HepG2 (cell line): ENCODE data around the gene HAX1. TPM values are rescaled to one million over a fixed set of nuclear protein-coding genes. Genes with fewer than 3 reads are reported as not detected.

Experiments used
- AHDC1 ChIP-seq: sonication (generic); formaldehyde crosslinking; IDR thresholded peaks from 2 replicates; pipeline ENCODE4 v1.5.1; 2020; ENCODE audit warnings: mild to moderate bottlenecking, missing genetic modification reagents, borderline replicate concordance
- ARID5B ChIP-seq: IDR thresholded peaks from 2 replicates; pipeline ENCODE4 v1.4.0; 2020; ENCODE audit warnings: mild to moderate bottlenecking, missing genetic modification reagents
- CBFB ChIP-seq: sonication (generic); formaldehyde crosslinking; IDR thresholded peaks from 2 replicates; pipeline ENCODE4 v1.4.0; 2020; ENCODE audit warnings: missing genetic modification reagents
- FOXA3 ChIP-seq: IDR thresholded peaks from 2 replicates; pipeline ENCODE4 v1.6.1; 2016; ENCODE audit warnings: missing genetic modification reagents, missing compliant biosample characterization
- HMG20A ChIP-seq: IDR thresholded peaks from 2 replicates; pipeline ENCODE4 v1.6.1; 2016; ENCODE audit warnings: borderline replicate concordance
- KLF6 ChIP-seq: IDR thresholded peaks from 2 replicates; pipeline ENCODE4 v1.8.0; 2016; ENCODE audit warnings: missing biosample characterization, missing genetic modification reagents
- MLLT10 ChIP-seq: sonication (generic); formaldehyde crosslinking; IDR thresholded peaks from 2 replicates; pipeline ENCODE4 v1.4.0; 2020; ENCODE audit warnings: missing genetic modification reagents
- NKX3-1 ChIP-seq: sonication (generic); formaldehyde crosslinking; IDR thresholded peaks from 2 replicates; pipeline ENCODE4 v1.5.0; 2020; ENCODE audit warnings: missing genetic modification reagents
- PPARG ChIP-seq: conservative IDR thresholded peaks from 2 replicates; pipeline ENCODE4 v1.6.1; 2016; ENCODE audit warnings: missing biosample characterization, missing genetic modification reagents
- RARA ChIP-seq: IDR thresholded peaks from 2 replicates; pipeline ENCODE4 v1.6.1; 2016; ENCODE audit warnings: missing genetic modification reagents, missing compliant biosample characterization
- TARDBP ChIP-seq: sonication (generic); formaldehyde crosslinking; IDR thresholded peaks from 2 replicates; pipeline ENCODE4 v1.8.0; 2022; ENCODE audit warnings: mild to moderate bottlenecking, missing genetic modification reagents
- TFAP4 ChIP-seq: sonication (generic); IDR thresholded peaks from 2 replicates; pipeline ENCODE4 v1.6.1; 2016; ENCODE audit warnings: low read depth, borderline replicate concordance
- ZBTB43 ChIP-seq: sonication (generic); formaldehyde crosslinking; conservative IDR thresholded peaks from 2 replicates; pipeline ENCODE4 v1.4.0; 2020; ENCODE audit warnings: missing genetic modification reagents
- ZFX ChIP-seq: sonication (generic); formaldehyde crosslinking; IDR thresholded peaks from 2 replicates; pipeline ENCODE4 v1.4.0; 2020; ENCODE audit warnings: mild to moderate bottlenecking, low read depth, missing genetic modification reagents, moderate library complexity
- ZMAT3 ChIP-seq: sonication (generic); formaldehyde crosslinking; conservative IDR thresholded peaks from 2 replicates; pipeline ENCODE4 v1.7.0; 2021; ENCODE audit warnings: missing genetic modification reagents
- ZNF816 ChIP-seq: sonication (generic); formaldehyde crosslinking; IDR thresholded peaks from 2 replicates; pipeline ENCODE4 v1.8.0; 2022; ENCODE audit warnings: missing genetic modification reagents, mild to moderate bottlenecking, borderline replicate concordance
- ZSCAN5A ChIP-seq: sonication (generic); formaldehyde crosslinking; IDR thresholded peaks from 2 replicates; pipeline ENCODE4 v1.8.0; 2022; ENCODE audit warnings: mild to moderate bottlenecking, missing genetic modification reagents, borderline replicate concordance
- polyA plus RNA-seq, 8 experiments: library from polyadenylated mRNA; depleted of rRNA in 3 of 8; stranded (reverse) in 7 of 8; unstranded in 1 of 8; fragments of >200 nt; fragmentation: Illumina TruSeq in 4 of 8; extraction: Trizol in 4 of 8; gene quantifications; 2 replicates each; pipeline versions ENCODE4 v1.2.1 to v1.2.3, GENCODE V29; 2011 to 2016; ENCODE audit warnings: low read depth in 4 of 8, missing spikeins in 1 of 8, mixed read lengths in 1 of 8; ENCODE audit not compliant: insufficient read depth in 1 of 8
- total RNA-seq, 5 experiments: library from RNA; depleted of rRNA; stranded (reverse); fragments of >200 nt; fragmentation: Illumina TruSeq; extraction: Trizol; gene quantifications; 2 replicates each; pipeline ENCODE4 v1.2.3, GENCODE V29; 2016; ENCODE audit warnings: low read depth in 1 of 5

Gene HAX1
- total and polyA plus RNA-seq, 2 of the 13 experiments (the other 11 are each of a cell fraction or from before 2014, with no cell fraction given) = 89.2 to 128 TPM

GRCh38 chr1:154237435-154237834 is 35.0 kb upstream of the HAX1 start (continued):
- TF ChIP-seq TFAP4 (0 out of 2 replicates have a peak, but pooled peaks have one; percentile 4), RARA (CRISPR knock-in tag) (peak; percentile 83), ZSCAN5A (CRISPR knock-in tag) (no peak), ARID5B (CRISPR knock-in tag) (peak; percentile 89), NKX3-1 (CRISPR knock-in tag) (no peak), PPARG (CRISPR knock-in tag) (peak; percentile 75), ZFX (CRISPR knock-in tag) (peak; percentile 69), CBFB (CRISPR knock-in tag) (no peak), AHDC1 (CRISPR knock-in tag) (peak; percentile 90; the same call in 1 of the 2 replicates), MLLT10 (CRISPR knock-in tag) (no peak), TARDBP (CRISPR knock-in tag) (peak; percentile 57; the same call in 1 of the 2 replicates), HMG20A (peak; percentile 57; the same call in 1 of the 2 replicates), KLF6 (CRISPR knock-in tag) (no peak), ZBTB43 (0 out of 2 replicates have a peak, but pooled peaks have one; percentile 20), ZMAT3 (CRISPR knock-in tag) (0 out of 2 replicates have a peak, but pooled peaks have one; percentile 26), ZNF816 (peak; percentile 71; the same call in 1 of the 2 replicates), FOXA3 (CRISPR knock-in tag) (peak; percentile 86)
